Inflammatory macrophage treated with lipopolysaccharide for 4 hours (primary cell): ENCODE data around the gene TP53RK.

ENCODE experiments used
- DNase-seq: peaks from one replicate; pipeline ENCODE4 v3.0.0-alpha.2; 2020

Gene TP53RK

DNA sequence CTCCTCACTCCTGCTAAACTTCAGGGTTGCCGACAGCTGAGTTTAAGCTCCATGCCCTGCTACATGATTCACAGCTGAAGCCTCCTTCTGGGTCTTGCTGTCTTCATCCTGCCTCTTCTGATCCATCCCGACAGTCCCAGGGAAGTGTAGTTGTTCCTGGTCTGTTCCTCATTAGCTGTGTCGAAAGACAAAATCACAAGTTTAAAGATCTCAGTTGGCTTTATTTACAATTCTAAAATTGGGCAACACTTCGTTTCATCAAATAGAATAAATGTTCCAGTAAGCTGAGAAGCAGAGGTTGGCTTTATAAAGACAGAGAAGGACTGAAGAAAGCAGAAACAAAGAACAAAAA is 16.1 kb upstream of the TP53RK start:
- DNase-seq: no peak

DNA sequence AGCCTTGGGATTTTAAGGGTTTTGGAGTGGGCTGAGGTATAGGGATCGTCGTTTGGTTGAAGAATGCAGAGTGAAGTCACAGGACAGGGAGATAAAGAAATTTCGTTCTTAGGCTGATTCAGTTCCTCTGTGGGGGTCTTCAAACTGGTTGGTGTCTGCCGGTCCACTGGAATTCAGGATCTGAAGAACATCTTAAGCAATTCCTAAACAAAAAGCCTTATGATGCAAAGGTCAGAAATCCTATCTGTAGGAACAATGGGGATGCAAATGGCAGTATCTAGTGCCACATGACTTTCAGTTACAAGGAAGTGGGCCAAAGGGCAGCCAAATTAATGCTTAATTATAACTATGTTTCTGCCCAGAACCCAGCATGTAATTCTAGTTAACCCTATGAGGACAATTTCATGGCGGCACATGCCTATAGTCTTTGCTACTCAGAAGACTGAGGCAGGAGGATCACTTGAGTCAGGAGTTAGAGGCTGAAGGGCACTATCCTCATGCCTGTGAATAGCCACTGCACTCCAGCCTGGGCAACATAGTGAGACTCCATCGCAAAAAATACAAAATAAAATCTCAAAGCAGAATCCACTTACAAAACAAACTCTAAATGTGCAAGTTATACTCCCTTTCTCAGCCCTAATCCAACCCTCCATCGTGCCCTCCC is 15.6 kb upstream of the TP53RK start:
- no peak for DNase-seq

DNA sequence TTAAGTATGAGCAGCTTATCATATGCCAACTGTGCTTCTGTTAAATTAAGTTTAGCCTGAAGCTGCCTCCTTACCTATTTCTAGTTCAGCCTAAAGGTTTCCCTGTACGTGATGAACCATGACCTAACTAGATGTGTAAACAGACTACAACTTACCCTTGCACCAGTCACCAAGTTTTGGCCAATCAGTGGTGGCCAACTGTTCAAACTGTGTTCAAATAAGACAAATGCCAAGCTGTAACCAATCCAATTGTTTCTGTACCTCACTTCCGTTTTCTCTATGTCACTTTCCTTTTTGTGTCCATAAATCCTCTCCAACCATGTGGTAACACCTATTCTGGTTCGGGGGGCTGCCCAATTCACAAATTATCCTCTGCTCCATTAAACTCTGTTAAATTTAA is 14.2 kb upstream of the TP53RK start:
- no peak for DNase-seq

DNA sequence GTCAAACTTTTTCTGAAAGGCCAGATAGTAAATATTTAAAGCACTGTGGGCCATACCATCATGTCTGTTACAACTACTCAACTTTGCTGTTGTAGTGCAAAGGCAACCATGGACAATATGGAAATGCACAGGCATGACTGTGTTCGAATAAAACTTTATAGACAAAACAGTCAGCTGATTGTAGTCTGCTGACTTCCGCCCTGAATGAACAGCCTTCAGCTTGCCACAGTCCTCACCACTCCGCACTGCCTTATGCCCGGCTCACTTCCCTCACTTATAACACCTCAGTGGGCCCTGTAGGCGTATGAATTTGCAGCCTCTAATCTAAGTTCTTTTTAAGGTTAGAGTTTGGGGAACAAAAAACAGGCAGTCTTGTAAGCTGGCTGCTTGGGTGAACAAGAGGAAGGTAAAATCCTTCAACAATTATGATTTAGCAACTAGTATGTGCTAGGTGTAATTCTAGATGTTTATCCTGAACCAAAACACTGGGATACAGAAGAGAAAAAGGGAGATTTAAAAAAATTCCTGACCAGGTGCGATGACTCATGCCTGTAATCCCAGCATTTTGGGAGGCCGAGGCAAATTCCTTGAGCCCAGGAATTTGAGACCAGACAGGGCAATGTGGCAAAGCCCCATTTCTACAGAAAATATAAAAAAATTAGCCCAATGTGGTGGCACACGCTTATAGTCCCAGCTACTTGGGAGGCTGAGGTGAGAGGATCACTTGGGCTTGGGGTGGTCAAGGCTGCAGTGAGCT is 13.4 kb upstream of the TP53RK start:
- no peak for DNase-seq

DNA sequence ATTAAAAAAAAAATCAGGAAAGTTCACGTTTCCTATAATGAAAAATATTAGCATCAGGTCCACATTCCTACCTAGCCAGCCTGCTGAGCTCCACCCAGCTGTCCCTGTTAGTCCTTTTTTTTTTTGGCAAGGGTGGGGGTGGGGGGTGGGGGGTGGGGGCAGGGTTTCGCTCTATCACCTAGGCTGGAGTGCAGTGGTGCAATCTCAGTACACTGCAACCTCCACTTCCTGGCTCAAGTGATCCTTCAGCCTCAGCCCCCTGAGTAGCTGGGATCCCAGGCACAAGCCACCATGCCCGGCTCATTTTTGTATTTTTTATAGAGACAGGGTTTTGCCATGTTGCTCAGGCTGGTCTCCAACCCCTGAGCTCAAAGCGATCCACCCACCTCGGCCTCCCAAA is 12.7 kb upstream of the TP53RK start:
- no peak for DNase-seq

DNA sequence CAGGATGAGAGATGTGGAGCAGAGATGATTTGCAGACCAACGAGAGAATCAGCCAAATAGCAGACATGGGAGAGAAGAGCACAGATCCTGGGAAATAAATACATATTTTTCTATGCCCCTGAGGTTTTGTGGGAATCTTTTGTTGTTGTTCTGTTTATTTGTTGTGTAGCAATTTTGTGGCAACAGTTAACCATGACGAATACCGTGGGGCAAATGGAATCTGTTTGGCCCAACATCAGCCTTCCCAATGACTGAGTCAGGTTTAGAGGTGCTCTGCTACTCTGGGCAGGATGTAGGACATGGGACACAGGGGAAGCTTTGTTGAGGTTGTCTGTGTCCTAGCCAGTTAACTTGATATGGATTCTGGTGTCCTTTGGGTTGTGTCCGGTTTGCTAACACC is 12.3 kb upstream of the TP53RK start:
- no peak for DNase-seq

DNA sequence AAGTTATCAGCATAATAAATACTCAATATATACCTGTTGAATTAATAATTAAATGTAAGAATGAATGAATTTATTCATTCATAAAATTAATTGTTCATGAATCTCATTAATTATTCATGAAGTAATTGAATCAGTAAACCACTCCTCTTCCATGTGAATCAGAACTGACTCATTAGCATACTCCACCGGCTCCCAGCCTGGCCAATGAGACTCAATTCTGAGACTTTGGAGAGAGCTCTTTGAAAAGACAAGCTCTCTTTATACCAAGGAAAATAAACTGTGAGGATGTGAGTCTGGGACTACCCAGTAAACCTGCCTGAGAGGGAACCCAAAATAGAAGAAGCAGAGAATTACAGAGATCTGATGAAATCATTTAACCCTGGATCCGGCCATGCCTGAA is 11.8 kb upstream of the TP53RK start:
- no peak for DNase-seq

DNA sequence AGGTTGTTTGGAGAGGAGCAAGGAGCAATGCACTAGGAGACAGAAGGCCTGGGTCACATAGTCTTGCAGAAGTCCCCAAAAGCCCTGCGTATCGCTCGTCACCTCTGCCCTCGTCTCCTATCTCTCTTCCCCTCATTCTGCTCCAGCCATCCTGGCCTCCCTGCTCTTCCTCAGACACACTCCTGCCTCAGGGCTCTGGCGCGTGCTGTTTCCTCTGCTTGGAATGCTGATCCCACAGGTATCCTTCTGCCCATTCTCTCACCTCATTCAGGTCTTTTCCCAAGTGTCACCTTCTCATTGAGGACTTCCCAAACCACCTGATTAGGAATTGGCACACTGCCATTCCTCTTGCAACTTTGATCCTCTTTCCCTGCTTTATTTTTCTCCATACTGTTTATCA is 11.2 kb upstream of the TP53RK start:
- DNase-seq: no peak

DNA sequence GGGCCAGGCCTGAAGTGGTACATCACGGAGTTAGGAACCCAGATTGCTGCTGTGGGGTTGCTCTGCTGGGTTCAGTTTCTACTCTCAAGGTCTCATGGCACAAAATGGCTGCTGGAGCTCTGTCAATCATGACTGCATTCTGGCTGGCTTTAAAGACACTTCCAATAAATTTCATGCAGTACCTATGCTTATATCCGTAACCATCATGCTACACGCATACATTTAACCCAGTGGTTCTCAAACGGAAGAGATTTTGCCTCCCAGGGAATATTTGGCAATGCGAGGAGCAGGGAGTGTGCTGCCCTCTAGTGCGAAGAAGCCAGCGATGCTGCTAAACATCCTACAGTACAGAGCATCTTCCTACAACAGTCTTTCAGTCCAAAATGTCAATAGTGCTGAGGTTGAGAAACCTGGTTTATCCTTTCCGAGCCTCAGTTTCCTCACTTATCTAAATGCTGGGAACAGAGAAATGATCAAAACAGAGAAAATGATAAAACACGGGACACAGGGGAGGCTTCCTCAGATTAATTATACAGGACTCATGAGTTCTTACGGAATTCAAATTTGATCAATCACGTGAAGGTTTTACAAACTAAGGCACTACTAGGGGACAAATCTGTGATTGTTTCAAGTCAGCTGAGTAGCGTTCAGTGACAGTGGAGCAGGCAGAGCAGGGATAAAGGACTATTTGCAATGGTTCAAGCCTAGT is 10.6 kb upstream of the TP53RK start:
- DNase-seq: peak; percentile 48

DNA sequence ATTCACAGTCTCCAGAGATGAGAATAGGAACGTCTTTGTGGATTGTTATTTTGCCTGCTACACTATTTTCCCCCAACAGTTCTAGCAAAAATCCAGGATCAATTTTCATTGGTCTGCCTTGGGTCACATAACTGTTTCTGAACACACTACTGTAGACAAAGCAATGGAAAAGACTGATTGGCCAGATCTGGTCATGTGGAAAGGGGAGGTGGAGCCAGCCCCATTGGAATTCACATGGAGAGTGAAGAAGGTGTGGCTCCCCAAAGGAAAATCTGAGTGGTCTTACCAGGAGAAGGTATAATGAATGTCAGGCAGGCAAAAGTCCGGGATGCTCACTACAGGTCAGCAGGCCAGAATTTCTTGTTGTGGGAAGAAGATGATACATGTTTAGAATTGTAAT is 9.5 kb upstream of the TP53RK start:
- no peak for DNase-seq

DNA sequence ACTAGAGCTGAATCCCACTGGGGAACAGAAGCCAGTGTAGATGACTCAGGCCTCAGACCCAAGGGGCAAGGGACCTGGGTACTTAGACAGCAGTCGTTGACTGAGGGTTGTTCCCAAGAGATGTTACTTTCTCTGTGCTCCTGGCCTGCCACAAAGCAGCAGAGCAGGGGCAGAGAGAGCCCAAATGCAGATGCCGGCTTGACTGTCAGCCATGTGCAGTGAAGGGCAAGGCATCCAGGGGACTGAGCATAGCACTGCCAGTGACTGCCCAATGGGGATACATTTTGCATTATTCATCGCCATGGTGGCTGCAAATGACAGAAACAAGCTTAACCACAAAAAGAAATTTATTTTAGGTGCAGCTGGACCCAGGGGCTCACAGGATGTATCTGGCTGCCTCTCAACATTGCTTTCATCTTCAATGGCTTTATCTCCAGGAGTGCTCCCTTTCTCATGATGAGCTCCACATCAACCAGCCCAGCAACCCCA is 7.6 kb upstream of the TP53RK start:
- DNase-seq: no peak

DNA sequence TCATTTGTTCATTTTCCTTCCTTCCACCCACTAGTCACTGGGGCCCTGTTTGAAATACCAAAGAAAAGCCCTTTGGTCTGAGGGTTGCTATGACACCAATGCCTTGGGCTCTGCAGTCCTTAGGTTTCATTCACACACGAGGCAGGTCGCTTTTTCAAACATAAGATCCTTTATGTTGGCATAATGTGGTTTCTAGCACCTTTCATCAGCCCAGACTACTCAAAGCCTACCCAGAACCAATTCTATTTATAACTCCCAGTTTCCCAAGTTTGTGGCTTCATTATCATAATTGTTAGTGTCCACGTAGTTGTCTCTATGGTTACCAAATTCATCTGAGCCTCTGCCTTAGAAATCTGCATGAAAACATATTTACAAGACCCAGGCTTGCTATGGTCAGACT is 6.6 kb upstream of the TP53RK start:
- no peak for DNase-seq

DNA sequence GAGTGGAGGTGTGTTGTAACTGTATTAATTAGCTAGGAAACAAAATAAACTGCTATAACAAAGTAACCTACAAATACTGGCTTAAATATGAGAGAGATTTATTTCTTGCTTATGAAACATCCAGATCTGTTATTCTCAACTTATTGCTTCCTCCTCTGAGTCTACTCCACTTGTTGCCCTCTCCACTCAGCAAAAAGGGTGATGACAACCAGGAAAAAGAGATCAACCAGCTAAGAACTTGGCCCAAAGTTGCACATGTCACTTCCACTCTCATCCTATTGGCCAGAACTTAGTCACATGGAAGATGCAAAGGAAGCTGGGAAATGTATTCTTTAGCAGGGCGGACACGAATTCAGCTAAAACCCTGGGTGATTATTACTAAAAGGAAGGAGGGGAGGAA is 5.2 kb upstream of the TP53RK start:
- peak; percentile 62 for DNase-seq

DNA sequence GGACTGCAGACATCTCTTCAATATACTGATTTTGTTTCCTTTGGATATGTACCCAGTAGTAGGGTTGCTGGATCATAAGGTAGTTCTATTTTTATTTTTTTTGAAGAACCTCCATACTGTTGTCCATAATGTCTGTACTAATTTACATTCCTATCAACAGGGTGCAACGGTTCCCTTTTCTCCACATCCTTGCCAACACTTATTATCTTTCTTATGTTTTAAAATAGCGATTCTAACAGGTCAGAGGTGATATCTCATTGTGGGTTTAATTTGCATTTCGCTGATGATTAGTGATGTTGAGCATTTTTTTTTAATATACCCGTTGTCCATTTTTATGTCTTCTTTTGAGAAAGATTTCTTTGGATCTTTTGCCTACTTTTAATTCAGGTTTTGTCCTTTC is 2.0 kb upstream of the TP53RK start:
- no peak for DNase-seq

DNA sequence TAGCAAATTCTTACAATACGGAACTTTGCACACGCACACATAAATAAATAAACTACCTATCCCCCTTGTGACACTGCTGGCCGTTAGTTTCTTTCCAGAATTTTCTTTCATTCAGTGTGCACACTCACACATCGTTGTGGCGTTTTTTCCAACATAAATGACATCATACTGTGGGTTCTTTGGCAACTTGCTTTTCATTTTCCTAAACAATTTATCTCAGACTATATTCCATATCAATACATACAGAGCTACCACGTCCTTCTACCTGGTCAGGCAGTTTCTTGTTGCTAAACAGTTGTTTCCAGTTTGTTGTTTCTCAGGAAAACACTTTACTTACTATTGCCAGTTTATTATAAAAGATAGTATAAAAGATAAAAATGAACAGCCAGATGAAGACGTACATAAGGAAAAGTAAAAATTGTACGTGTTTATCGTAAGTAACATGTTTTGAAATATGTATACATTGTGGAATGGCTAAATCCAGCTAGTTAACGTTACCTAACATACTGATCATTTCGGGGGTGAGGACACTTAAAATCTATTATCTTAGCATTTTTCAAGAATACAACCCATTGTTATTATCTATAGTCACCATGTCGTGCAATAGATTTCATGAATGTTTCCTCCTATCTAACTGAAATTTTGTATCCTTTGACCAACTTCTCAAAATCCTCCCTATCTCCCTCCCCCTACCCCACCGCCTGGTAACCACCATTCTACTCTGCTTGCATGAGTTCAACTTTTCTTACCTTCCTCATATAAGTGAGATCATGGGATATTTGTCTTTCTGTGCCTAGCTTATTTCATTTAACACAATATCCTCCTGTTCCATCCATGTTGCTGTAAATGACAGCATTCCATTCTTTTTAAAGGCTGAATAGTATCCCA is 1.2 kb upstream of the TP53RK start:
- DNase-seq: peak; percentile 25

DNA sequence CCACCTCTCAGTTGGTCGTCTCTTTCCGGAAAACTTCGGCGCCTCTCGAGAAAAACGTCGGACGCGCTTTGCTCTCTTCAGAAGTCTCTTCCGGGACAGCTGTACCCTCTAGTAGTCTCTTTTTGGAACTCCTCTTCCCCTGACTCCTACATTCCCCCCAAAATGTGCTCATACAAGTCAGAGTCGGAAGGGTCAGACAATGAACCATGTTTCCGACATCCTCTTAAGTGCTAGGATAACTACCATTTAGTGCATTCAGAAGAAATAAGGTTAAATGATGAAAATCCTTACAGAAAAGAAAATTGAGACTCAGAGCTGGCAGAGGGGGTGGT is 476 bp upstream of the TP53RK start:
- no peak for DNase-seq

DNA sequence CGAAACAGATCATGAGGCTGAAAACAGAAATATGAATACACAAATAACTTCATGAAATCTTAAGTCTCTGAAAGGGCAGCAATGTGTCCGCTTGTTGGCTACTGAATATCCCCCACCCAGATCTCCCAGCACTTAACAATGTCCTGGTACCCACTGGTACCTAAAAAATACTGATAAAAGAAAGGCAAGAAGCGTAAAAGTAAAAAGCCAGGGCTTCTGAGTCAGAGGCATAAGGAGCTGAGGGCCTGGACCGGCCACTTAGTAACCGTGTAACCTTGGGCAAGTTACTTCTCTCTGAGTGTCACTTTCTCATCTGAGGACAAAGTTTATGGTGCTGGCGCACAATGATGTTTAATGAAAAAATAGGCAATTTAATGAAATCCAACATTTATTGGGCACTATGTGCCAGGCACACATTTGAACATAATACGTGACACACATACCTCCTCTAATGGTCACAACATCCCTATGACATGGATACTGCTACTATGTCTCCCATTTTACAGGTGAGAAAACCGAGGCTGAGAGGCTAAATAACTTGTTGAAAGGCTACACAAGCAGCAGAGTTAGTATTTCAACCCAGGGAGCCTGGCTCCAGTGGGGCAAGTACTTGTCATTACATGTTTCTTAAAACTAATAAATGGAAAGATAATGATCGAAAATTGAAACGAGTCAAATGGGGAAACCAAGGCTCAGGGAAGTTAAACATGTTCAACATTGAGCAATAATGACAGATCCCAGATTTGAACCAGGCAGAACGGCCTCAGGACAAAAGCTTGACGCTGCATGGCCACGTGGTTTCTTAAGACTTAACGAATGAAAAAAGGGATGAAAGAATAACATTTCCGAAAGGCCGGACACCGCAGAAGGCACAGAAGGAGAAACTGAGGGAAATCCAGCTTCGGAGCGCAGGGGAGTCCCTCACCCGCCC is 828 bp downstream of the TP53RK start:
- DNase-seq: peak; percentile 21

DNA sequence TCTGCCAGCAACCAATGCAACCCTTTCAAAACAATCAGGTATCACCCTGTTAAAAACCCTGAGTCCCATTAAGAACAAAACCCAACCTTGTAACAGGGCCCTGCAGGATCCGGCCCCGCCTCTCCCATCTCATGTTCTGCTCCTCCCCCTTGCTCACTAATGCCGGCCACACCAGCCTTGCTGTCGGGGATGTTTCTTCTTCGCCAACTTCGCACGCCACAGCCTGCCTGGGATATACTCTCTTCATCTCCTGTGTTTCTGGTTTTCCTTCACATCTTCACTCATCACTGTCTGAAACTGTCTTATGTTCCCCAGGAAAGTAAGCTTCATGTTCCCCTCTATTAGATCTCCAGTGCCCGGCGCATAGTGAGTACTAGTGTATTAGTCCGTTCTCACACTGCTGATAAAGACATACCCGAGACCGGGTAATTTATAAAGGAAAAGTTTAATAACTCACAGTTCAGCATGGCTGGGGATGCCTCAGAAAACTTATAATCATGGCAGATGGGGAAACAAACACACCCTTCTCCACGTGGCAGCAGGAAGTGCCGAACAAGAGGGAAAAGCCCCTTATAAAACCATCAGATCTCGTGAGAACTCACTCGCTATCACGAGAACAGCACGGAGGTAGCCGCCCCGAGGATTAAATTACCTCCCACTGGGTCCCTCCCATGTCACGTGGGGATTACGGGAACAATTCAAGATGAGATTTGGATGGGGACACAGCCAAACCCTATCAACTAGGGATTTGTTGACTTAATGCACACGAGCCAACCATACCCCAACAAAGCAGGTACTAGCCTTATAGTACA is 5.1 kb downstream of the TP53RK start:
- DNase-seq: no peak

DNA sequence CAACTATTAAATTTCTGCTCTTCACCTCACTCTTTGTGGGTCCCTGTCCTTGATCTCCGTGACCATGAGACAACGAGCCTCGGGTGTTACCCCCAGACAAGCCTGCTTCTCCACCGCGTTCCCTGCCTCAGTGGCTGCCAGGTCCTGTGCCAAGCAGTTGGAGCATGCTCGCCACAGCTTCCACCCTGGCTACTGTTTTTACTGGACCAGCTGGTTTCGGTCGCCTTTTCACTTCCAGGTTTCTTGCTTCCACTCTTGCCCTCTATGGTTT is 5.6 kb downstream of the TP53RK start:
- peak; percentile 23 for DNase-seq

DNA sequence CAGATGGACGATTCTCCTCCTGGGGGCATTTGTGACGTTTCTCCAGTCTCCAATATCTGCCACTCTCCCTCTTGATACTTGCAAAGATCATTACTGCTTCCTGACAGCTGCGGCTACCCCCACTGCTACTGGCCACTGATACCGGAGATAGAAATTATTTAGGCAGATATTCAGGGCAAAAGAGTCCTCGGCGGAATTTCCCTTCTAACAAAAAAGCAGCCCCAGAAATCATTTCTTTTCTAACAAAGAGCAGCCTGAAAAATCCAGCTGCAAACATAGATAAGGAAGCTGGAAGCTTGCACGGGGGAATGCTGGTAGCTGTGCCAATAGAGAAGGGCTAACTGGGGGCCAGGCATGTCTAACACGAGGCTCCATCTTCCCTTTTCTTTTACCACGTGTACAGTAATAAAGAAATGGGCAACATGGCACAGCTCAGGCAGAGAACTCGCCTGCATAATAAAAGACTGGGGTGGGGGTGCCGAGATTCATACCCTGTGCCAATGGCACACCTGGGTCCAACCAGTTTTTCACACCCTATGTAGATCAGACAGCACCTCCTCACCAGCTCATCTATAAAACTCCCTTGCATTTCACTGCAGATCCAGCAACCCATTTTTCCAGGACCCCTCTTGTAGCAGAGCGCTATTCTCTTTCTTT is 6.1 kb downstream of the TP53RK start:
- DNase-seq: no peak
